HCT116 (cell line): ENCODE results near the gene AMDHD2. TPM values are rescaled to one million over a fixed set of nuclear protein-coding genes. Genes with fewer than 3 reads are reported as not detected.

ENCODE experiments used
- ATAC-seq: fragments of 200-7000 bp; cut with Tn5 transposase; 2 replicates; pipeline ENCODE4 v1.9.1; 2020; ENCODE audit warnings: mild to moderate bottlenecking, moderate library complexity
- BruUV-seq: library from RNA; stranded (reverse); fragments of 400-500 nt; replicated peaks from 2 replicates; lab custom pipeline; 2021; lab: Mats Ljungman, UMichigan
- CTCF ChIA-PET: fragments of 300-600 bp; sonication (Branson Sonifier 250); formaldehyde crosslinking; loops from one replicate; lab custom pipeline; 2021; ENCODE audit warnings: antibody characterized with exemption; lab: Charles Lee
- POLR2A ChIA-PET: fragments of 300-600, 350-600 bp; sonication (Branson Sonifier 250); formaldehyde crosslinking; loops from one replicate; lab custom pipeline; 2021; ENCODE audit warnings: antibody characterized with exemption; lab: Charles Lee
- RAD21 ChIA-PET, 2 experiments: fragments of 300-600 bp; sonication (Branson Sonifier 250); formaldehyde crosslinking; loops; one replicate each; lab custom pipeline; 2023; ENCODE audit warnings: low total read pairs in 2 of 2; ENCODE audit not compliant: uncharacterized antibody in 2 of 2, unreplicated experiment in 2 of 2, low non-redundant PET in 1 of 2; lab: Charles Lee
- DNase-seq: peaks from one replicate; pipeline ENCODE4 v3.0.0-alpha.2; 2010; ENCODE audit warnings: low read depth, low spot score
- H2AFZ ChIP-seq: fragments of 200-600 bp; shearing (Covaris generic), sonication (generic); 2 replicates; pipeline ENCODE4 v1.6.1; 2017; ENCODE audit warnings: low read depth, mixed run types, mixed read lengths, antibody characterized with exemption, low read length; ENCODE audit not compliant: poor library complexity, severe bottlenecking
- H3K27ac ChIP-seq: 2 replicates; pipeline ENCODE4 v1.5.1; 2012; ENCODE audit warnings: low read depth, low read length
- H3K27me3 ChIP-seq: fragments of 200-600 bp; sonication (generic); 2 replicates; pipeline ENCODE4 v1.6.1; 2016; ENCODE audit warnings: mixed run types, low read length, mixed read lengths; ENCODE audit not compliant: insufficient read depth
- H3K36me3 ChIP-seq, 2 experiments: fragments of 200-500 bp in 1 of 2; fragments of 200-600 bp in 1 of 2; sonication (Bioruptor generic) in 1 of 2; sonication (generic) in 1 of 2; 2 replicates each; pipeline versions ENCODE4 v1.5.1 to v1.6.1; 2014 to 2016; ENCODE audit warnings: low read length in 2 of 2, inconsistent platforms in 1 of 2, mixed read lengths in 1 of 2, mixed run types in 1 of 2; ENCODE audit not compliant: insufficient read depth in 2 of 2, control insufficient read depth in 1 of 2
- H3K4me1 ChIP-seq, 2 experiments: fragments of 200-600 bp in 1 of 2; sonication (generic) in 1 of 2; 2 replicates each; pipeline versions ENCODE4 v1.5.1 to v1.6.1; 2012 to 2017; ENCODE audit warnings: low read length in 2 of 2, inconsistent platforms in 1 of 2, mild to moderate bottlenecking in 1 of 2, mixed read lengths in 1 of 2, mixed run types in 1 of 2, moderate library complexity in 1 of 2; ENCODE audit not compliant: insufficient read depth in 2 of 2, control insufficient read depth in 1 of 2
- H3K4me2 ChIP-seq: fragments of 200-600 bp; sonication (generic); 2 replicates; pipeline ENCODE4 v1.6.1; 2017; ENCODE audit warnings: mixed run types, low read length, mixed read lengths
- H3K4me3 ChIP-seq, 2 experiments: fragments of 200-600 bp in 1 of 2; sonication (generic) in 1 of 2; replicated peaks in 1 of 2; 2 replicates each; pipeline ENCODE4 v1.5.1; 2011 to 2016; ENCODE audit warnings: low read length in 2 of 2, control low read depth in 1 of 2, low read depth in 1 of 2, mild to moderate bottlenecking in 1 of 2, mixed read lengths in 1 of 2, mixed run types in 1 of 2
- H3K79me2 ChIP-seq: fragments of 200-600 bp; sonication (generic); 2 replicates; pipeline ENCODE4 v1.6.1; 2017; ENCODE audit warnings: mild to moderate bottlenecking, mixed run types, low read length, moderate library complexity, mixed read lengths; ENCODE audit not compliant: insufficient read depth
- H3K9ac ChIP-seq: fragments of 200-600 bp; sonication (generic); 2 replicates; pipeline ENCODE4 v1.6.1; 2016; ENCODE audit warnings: low read length, mixed read lengths
- H3K9me2 ChIP-seq: fragments of 200-600 bp; sonication (generic), shearing (Covaris generic); 2 replicates; pipeline ENCODE4 v1.6.1; 2017; ENCODE audit warnings: mixed run types, mild to moderate bottlenecking, moderate library complexity; ENCODE audit not compliant: insufficient read depth
- H3K9me3 ChIP-seq, 2 experiments: fragments of 200-500 bp in 1 of 2; fragments of 200-600 bp in 1 of 2; sonication (Bioruptor generic) in 1 of 2; sonication (generic) in 1 of 2; 2 replicates each; pipeline ENCODE4 v1.6.1; 2014 to 2017; ENCODE audit warnings: low read length in 2 of 2, mixed read lengths in 2 of 2, inconsistent platforms in 1 of 2, low read depth in 1 of 2, mild to moderate bottlenecking in 1 of 2, mixed run types in 1 of 2, moderate library complexity in 1 of 2; ENCODE audit not compliant: control insufficient read depth in 1 of 2, insufficient read depth in 1 of 2
- H4K20me1 ChIP-seq: fragments of 200-600 bp; sonication (generic), shearing (Covaris generic); 2 replicates; pipeline ENCODE4 v1.6.1; 2017; ENCODE audit warnings: mixed run types, mild to moderate bottlenecking, moderate library complexity; ENCODE audit not compliant: insufficient read depth
- CBX3 ChIP-seq: IDR thresholded peaks from 2 replicates; pipeline ENCODE4 v1.6.1; 2012; ENCODE audit warnings: low read depth
- CTCF ChIP-seq, 3 experiments: fragments of 200-600 bp in 1 of 3; sonication (generic) in 1 of 3; IDR thresholded peaks in 2 of 3; conservative IDR thresholded peaks in 1 of 3; 2 replicates each; pipeline ENCODE4 v1.5.1; 2012 to 2017; ENCODE audit warnings: low read depth in 2 of 3, low read length in 2 of 3, antibody characterized with exemption in 1 of 3, borderline replicate concordance in 1 of 3, control low read depth in 1 of 3, mild to moderate bottlenecking in 1 of 3, mixed read lengths in 1 of 3, mixed run types in 1 of 3, moderate library complexity in 1 of 3; ENCODE audit not compliant: insufficient read depth in 1 of 3
- RAD21 ChIP-seq: IDR thresholded peaks from 2 replicates; pipeline ENCODE4 v1.6.1; 2012; ENCODE audit warnings: low read depth, mild to moderate bottlenecking
- REST ChIP-seq: IDR thresholded peaks from 2 replicates; pipeline ENCODE4 v1.6.1; 2012; ENCODE audit warnings: low read depth
- SIN3A ChIP-seq: IDR thresholded peaks from 2 replicates; pipeline ENCODE4 v1.6.1; 2012; ENCODE audit warnings: low read depth
- SRF ChIP-seq: IDR thresholded peaks from 2 replicates; pipeline ENCODE4 v1.6.1; 2012; ENCODE audit warnings: low read depth
- intact Hi-C: fragments of 100-400 bp; cut with micrococcal nuclease; formaldehyde crosslinking; loops from 2 replicates; pipeline ENCODE4 v1.10.0; 2022
- total RNA-seq: library from RNA; stranded (reverse); gene quantifications from one replicate; pipeline ENCODE4 v1.2.1, GENCODE V29; 2021; ENCODE audit not compliant: unreplicated experiment

AMDHD2 gene
- total RNA-seq, 1 experiment from 2014 or later: 42.9 TPM

DNA sequence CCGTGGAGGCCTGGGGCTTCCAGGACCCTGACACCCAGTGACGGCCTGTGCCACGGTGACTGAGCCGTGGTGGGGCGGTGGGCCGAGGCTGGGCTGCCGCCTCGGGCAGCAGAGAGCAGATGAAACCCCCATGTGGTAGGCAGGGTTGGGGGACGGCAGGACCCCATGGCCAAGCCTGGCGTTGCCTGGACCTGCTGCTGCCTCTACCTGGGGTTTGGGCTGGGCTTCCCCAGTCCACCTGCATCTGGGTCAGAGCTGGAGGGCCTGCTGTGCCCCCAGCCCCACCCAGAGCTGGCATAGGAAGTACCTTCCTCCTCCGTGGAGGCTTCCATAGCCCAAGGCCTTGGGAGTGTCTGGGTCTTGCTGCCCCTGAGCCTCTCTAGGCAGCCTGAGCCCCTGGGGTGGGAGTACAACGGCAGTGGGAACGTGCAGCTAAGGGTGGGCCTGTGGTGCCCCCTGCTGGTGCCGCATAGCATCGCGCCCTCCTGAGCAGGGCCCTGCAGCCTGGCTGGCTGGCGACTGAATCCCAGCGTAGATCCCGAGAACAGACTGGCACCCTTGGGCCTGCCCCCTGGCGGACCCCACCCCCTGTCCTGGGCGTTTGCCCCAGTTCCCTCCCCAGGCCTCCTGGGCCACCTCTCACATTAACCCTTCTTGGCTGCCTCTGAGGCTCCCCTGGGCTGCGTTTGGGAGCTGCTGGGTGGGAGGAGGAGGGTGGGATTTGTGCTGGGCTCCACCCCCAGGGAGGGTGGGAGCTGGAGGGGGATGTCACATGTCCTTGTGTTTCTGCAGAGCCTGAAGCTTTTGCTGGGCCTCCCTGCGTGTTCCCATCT, 19.0 kb upstream of the AMDHD2 start:
- Histone ChIP-seq H3K4me1 (peaks cover 3 to 12% of the 10 kb centered on the region in 2 experiments; a peak in 3 of 4 replicates), H3K9me3 (no peaks in the 10 kb centered on the region), H3K27me3 (no peaks in the 10 kb centered on the region), H3K27ac (no peak overlapping the region; the same call in 1 of the 2 replicates), H3K4me3 (no peak overlapping the region), H3K9ac (no peak overlapping the region), H3K4me2 (peak overlapping the region; percentile 34), H3K9me2 (no peaks in the 10 kb centered on the region), H3K79me2 (no peaks in the 10 kb centered on the region), H3K36me3 (peaks cover 0 to 4% of the 10 kb centered on the region in 2 experiments; a peak in 1 of 4 replicates), H4K20me1 (no peaks in the 10 kb centered on the region), H2AFZ (no peak overlapping the region)
- CTCF ChIA-PET: interaction anchor here (0.5 to 1.7 kb wide), 12 partner anchors 10 to 636 kb away, joined by 3 to 15 read pairs (median 4); partner anchors contain the start of gene ECI1
- TF ChIP-seq CTCF (IDR thresholded peaks at IDR 0.05 in 2 of 3, conservative IDR thresholded peaks at IDR 0.05 in 1 of 3; ENCODE audit: borderline replicate concordance in 1 of 3, insufficient read depth in 1 of 3, low read depth in 2 of 3, low read length in 2 of 3) (peak; percentile 85 to 97 (median 95); a peak in 5 of 6 replicates), REST (no peak), CBX3 (no peak), RAD21 (peak; percentile 97), SRF (no peak), SIN3A (no peak)
- POLR2A ChIA-PET: interaction anchor here (1.0 kb wide), 1 partner anchor 32 kb away, joined by 3 read pairs; no protein-coding TSS in a partner anchor
- intact Hi-C loops: loop anchor here (5.0 to 10.0 kb wide), 3 partner anchors 159 to 306 kb away; partner anchors contain the start of genes ABCA3, CASKIN1 and RNPS1
- no TSS peak for BruUV-seq
- RAD21 ChIA-PET: interaction anchor here (0.9 kb wide), 2 partner anchors 26 to 307 kb away, joined by 3 to 6 read pairs; partner anchors contain the start of gene TBC1D24 (in 1 of the 2)
- ATAC-seq (peak; percentile 95), DNase-seq (no peak)
